Testis (tissue), 3 donors: Measurements from ENCODE around the gene ZFYVE26. TPM values are rescaled to one million over a fixed set of nuclear protein-coding genes. Genes with fewer than 3 reads are reported as not detected.

Experiments
- DNase-seq: peaks from one replicate; pipeline ENCODE4 v3.0.0-alpha.2; 2019
- H3K27ac ChIP-seq, 2 donors: fragments of 200-600 bp; sonication (generic); one replicate each; pipeline ENCODE4 v1.5.1; 2019
- H3K27me3 ChIP-seq: fragments of 200-600 bp; sonication (generic); one replicate; pipeline ENCODE4 v1.5.1; 2019
- H3K36me3 ChIP-seq: fragments of 200-600 bp; sonication (generic); one replicate; pipeline ENCODE4 v1.5.1; 2017; ENCODE audit warnings: low read depth; ENCODE audit errors: missing control alignments
- H3K4me1 ChIP-seq: fragments of 200-600 bp; sonication (generic); one replicate; pipeline ENCODE4 v1.5.1; 2019
- H3K4me3 ChIP-seq, 2 donors: fragments of 200-600 bp; sonication (generic); one replicate each; pipeline ENCODE4 v1.5.1; 2017 to 2019
- H3K9me3 ChIP-seq: fragments of 200-600 bp; sonication (generic); one replicate; pipeline ENCODE4 v1.5.1; 2017
- POLR2A ChIP-seq: fragments of 450-650 bp; IDR thresholded peaks from one replicate; pipeline ENCODE4 v1.6.1; 2017; ENCODE audit warnings: antibody characterized with exemption, mild to moderate bottlenecking, moderate library complexity
- WGBS, 2 donors: methylation state at CpG; one replicate each; pipeline ENCODE4 v1.1.5; 2018; 5-methylcytosine and 5-hydroxymethylcytosine counted together
- intact Hi-C: fragments of 100-400 bp; cut with DNase I; formaldehyde crosslinking; loops from one replicate; pipeline ENCODE4 v1.15.1; 2023; ENCODE audit warnings: low total_unique reads
- polyA plus RNA-seq: library from polyadenylated mRNA; stranded (reverse); fragments of 350-450 nt; fragmentation: Illumina TruSeq; extraction: RNeasy Lipid Tissue Mini Kit (QIAGEN cat#74804); gene quantifications from one replicate; pipeline ENCODE4 v1.2.3, GENCODE V29; 2014; ENCODE audit warnings: low read depth, low replicate concordance; ENCODE audit not compliant: insufficient read depth
- total RNA-seq, 2 donors: library from RNA; depleted of rRNA; stranded (reverse); fragments of >200 nt; gene quantifications; one replicate each; pipeline ENCODE4 v1.2.3, GENCODE V29; 2016
- TF ChIP-seq, protein P1 (sequence below), 3 experiments: fragments of 450-650 bp in 2 of 3; fragments of 200-600 bp in 1 of 3; sonication (generic) in 1 of 3; IDR thresholded peaks; one replicate each; pipeline ENCODE4 v1.5.1; 2016 to 2019; ENCODE audit warnings: antibody characterized with exemption in 3 of 3, mild to moderate bottlenecking in 2 of 3, moderate library complexity in 1 of 3

ZFYVE26 gene
- total and polyA plus RNA-seq, 3 donors from 2014 or later = 9.4 to 34.6 (median 32.7) TPM

DNA sequence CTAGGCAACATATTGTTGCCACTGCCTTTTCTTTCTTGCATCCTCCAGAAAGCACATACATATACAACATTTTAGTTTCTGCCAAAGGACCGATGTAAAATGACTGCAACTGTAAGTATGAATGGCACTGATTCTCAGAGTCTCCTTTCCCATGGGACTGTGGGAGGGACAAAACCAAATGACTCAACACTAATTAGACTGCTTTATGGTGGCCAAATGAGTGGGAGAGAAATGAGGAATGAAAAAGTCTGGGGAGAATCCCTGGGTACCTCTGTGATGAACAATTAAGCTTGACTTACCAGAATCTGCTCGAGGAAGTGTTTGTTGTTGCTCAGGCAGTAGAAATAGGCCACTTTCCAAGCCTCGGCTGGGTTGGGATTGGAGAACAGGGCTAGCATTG is 10.1 kb downstream of the ZFYVE26 start:
- WGBS, 2 donors = 65 to 76% methylated on average over 3 of the region's 3 CpGs
- Histone ChIP-seq H3K4me1 (no peaks in the 10 kb centered on the region), H3K27ac (no peak overlapping the region), H3K4me3 (no peak overlapping the region), H3K36me3 (no peaks in the 10 kb centered on the region), H3K27me3 (no peaks in the 10 kb centered on the region), H3K9me3 (no peaks in the 10 kb centered on the region)
- intact Hi-C loops = no loop called here
- TF ChIP-seq, protein P1, sequence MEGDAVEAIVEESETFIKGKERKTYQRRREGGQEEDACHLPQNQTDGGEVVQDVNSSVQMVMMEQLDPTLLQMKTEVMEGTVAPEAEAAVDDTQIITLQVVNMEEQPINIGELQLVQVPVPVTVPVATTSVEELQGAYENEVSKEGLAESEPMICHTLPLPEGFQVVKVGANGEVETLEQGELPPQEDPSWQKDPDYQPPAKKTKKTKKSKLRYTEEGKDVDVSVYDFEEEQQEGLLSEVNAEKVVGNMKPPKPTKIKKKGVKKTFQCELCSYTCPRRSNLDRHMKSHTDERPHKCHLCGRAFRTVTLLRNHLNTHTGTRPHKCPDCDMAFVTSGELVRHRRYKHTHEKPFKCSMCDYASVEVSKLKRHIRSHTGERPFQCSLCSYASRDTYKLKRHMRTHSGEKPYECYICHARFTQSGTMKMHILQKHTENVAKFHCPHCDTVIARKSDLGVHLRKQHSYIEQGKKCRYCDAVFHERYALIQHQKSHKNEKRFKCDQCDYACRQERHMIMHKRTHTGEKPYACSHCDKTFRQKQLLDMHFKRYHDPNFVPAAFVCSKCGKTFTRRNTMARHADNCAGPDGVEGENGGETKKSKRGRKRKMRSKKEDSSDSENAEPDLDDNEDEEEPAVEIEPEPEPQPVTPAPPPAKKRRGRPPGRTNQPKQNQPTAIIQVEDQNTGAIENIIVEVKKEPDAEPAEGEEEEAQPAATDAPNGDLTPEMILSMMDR (IDR thresholded peaks at IDR 0.05) = no peak
- no peak for TF ChIP-seq POLR2A
- no peak for DNase-seq

DNA sequence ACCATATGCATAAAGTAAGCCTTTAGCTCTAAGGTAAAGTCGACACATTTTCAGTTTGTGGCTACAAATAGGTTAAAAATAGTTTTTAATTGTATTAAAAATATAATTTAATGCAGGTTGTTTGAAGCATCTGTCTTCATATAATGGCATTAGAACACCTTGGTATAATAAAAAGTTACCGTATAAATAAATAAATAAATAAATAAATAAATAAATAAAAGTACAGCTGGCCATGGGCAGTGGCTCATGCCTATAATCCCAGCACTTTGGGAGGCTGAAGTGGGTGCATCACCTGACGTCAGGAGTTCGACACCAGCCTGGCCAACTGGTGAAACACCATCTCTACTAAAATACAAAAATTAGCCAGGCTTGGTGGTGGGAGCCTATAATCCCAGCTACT is 15.6 kb downstream of the ZFYVE26 start:
- Histone ChIP-seq H3K27ac (no peak overlapping the region), H3K27me3 (no peaks in the 10 kb centered on the region), H3K9me3 (no peaks in the 10 kb centered on the region), H3K36me3 (peaks cover 3% of the 10 kb centered on the region), H3K4me1 (no peaks in the 10 kb centered on the region), H3K4me3 (no peak overlapping the region)
- 95 to 98% methylated on average over 4 of the region's 4 CpGs for WGBS, 2 donors
- DNase-seq = no peak
- intact Hi-C loops = no loop called here
- TF ChIP-seq, protein P1 (IDR thresholded peaks at IDR 0.05) = no peak
- TF ChIP-seq POLR2A = no peak

DNA sequence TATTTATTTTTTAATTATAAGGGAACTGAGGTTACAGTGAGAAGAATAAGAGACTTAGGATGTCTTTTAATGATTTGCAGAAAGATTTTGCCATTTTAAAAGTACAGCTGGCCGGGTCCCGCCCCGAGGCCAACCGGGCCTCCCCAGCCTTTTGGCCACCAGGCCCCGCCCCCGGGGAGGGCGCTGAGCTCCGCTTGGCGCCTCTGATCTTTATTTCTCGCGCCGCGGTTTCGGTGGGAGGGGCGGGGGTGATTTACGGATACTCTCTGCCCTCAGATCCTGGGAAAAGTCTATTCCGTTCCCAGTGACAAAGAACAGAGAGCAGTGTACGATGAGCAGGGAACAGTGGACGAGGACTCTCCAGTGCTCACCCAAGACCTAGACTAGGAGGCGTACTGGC is 17.7 kb downstream of the ZFYVE26 start:
- peaks cover 3% of the 10 kb centered on the region for H3K36me3 ChIP-seq
- intact Hi-C loops = no loop called here
- TF ChIP-seq, protein P1 (IDR thresholded peaks at IDR 0.05) = no peak
- TF ChIP-seq POLR2A = no peak
- no peak overlapping the region for H3K4me3 ChIP-seq
- H3K27ac ChIP-seq = no peak overlapping the region
- no peaks in the 10 kb centered on the region for H3K4me1 ChIP-seq
- WGBS, 2 donors = 49 to 71% methylated on average over 20 of the region's 20 CpGs
- no peaks in the 10 kb centered on the region for H3K9me3 ChIP-seq
- DNase-seq = no peak
- H3K27me3 ChIP-seq = no peaks in the 10 kb centered on the region

DNA sequence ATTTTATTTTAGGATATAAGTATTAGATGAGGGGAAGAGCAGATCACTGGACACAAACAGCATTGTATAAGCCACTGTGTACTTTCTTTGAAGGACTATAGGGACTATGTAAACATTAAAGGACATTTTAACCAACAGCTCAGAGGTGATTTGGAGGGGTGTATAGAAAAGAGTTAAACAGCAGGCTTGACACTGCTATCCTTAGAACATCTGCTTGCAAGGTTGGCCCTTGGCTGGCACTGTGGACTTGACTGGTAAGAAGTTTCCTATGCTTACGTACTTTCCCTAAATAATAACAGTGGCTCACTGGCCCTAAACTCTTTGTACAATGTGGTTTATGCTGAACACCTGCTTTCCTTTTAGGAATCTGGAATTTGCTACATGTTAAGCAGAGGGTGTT is 28.7 kb downstream of the ZFYVE26 start:
- Histone ChIP-seq H3K27me3 (no peaks in the 10 kb centered on the region), H3K9me3 (no peaks in the 10 kb centered on the region), H3K27ac (no peak overlapping the region), H3K4me3 (no peak overlapping the region), H3K4me1 (no peaks in the 10 kb centered on the region), H3K36me3 (no peaks in the 10 kb centered on the region)
- intact Hi-C loops = no loop called here
- no peak for DNase-seq
- no peak for TF ChIP-seq POLR2A
- TF ChIP-seq, protein P1 (IDR thresholded peaks at IDR 0.05) = no peak
- 86 to 94% methylated on average over 1 of the region's 1 CpG for WGBS, 2 donors

DNA sequence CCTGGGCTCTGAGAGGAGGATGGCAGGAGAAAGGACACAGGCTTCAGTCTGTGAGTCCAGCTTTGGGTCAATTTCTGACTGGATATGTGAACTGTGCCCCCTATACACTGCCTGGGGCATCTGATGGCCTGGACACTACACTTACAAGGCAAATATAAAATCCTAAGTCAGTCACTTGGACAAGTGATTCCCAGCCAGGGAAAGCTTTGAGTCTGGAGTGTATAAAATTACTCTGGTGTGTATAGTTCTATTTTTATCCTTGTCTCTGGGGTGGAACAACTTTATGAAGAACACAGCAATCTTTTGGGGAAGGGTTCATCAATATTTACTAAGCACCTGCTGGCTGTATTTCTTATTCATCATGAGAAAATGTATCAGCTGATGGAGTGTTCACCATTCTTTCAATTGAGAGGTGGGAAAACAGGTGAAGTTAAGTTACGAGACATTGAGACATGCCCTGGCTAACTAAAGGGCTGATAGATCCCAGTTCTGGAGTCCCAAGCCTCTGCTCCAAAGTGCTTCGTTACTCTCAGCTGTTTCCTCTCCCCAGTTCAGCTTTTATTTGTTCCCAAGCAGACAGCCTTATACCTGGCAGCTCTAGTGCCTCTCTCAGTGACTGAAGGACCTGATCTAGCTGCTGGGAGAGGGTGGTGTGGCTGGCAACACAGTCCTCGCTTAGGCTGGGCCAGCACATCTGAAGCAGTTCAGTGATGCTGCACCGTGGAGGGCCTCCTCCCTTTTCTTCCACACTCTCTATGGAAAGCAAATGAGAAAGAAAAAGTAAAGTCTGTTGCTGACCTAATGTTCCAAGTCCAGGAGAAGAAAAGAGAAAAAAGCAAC is 30.9 kb downstream of the ZFYVE26 start:
- Histone ChIP-seq H3K27me3 (no peaks in the 10 kb centered on the region), H3K36me3 (no peaks in the 10 kb centered on the region), H3K27ac (no peak overlapping the region), H3K9me3 (no peaks in the 10 kb centered on the region), H3K4me1 (no peaks in the 10 kb centered on the region), H3K4me3 (no peak overlapping the region)
- intact Hi-C loops = no loop called here
- TF ChIP-seq, protein P1 (IDR thresholded peaks at IDR 0.05) = no peak
- no peak for TF ChIP-seq POLR2A
- WGBS, 2 donors = 91 to 99% methylated on average over 4 of the region's 4 CpGs
- no peak for DNase-seq
